PC-9 (cell line): ENCODE measurements around the gene APC.

Experiments
- CTCF ChIP-seq: fragments of 200-600 bp; sonication (generic); conservative IDR thresholded peaks from 2 replicates; pipeline ENCODE4 v1.6.1; 2017; ENCODE audit warnings: mixed run types, antibody characterized with exemption, mild to moderate bottlenecking, moderate library complexity
- EZH2 ChIP-seq: fragments of 200-600 bp; sonication (generic); IDR thresholded peaks from 2 replicates; pipeline ENCODE4 v1.8.0; 2017; ENCODE audit warnings: antibody characterized with exemption, low read depth

- TF ChIP-seq CTCF (no peak), EZH2 (no peak)
These were observed 86.5 kb downstream of the APC start for GRCh38 chr5:112824197-112824596.
